HG03025 (cell line): ENCODE measurements around the gene CDK5RAP2.

Experiments
- ATAC-seq: cut with Tn5 transposase; IDR thresholded peaks from one replicate; pipeline ENCODE4 v1.9.1; 2021; ENCODE audit warnings: mild to moderate bottlenecking, moderate library complexity; ENCODE audit not compliant: unreplicated experiment, low FRiP score

CDK5RAP2 gene

DNA sequence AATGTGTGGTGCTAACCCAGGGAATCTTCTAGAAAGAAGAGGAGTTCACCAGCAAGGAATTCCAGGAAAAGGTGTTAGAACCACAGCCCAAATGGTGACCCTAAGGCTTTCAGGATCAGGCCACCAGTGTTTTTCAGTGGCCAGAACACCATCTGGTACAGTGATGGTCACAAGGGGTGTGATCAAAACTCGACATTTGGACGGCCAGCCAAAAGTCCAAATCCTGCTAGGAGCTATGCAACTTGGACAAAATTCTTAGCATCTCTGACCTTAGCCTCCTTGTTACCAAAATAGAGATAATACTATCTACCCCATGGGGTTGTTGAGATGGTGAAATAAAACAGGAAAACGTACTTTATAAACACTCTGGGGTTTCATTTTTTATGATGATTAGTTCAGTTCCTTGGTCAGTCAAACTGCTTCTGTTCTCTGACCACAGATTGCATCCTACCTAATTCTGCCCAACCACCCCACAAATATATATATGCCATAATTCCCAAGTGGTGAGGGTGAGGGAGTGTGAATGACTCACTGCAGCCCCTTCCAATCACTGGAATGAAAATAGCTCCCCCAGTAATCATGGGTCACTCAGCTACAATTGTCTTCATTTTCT lies 210.3 kb downstream of the CDK5RAP2 start:
- no peak for ATAC-seq

DNA sequence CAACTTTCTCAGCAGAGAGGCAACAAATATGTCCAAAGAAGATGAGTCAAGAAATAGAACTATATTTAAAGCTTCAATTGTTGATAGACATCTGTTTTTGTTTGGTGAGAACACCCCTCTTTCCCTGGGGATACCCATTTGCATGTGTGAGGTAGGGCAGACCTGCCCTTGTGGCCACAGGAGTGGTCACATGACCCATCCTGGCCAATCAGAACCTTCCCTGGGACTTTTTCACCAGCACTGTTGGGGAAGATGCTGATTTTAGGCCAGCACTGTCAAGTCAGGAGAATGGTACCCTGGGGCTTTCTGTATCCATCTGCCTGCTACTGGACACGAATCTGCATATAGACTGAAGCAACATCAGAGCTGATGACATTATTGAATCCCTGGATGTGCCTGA lies 211.2 kb downstream of the CDK5RAP2 start:
- no peak for ATAC-seq

GRCh38 chr9:120366644-120367019 lies 213.3 kb downstream of the CDK5RAP2 start:
- no peak for ATAC-seq

DNA sequence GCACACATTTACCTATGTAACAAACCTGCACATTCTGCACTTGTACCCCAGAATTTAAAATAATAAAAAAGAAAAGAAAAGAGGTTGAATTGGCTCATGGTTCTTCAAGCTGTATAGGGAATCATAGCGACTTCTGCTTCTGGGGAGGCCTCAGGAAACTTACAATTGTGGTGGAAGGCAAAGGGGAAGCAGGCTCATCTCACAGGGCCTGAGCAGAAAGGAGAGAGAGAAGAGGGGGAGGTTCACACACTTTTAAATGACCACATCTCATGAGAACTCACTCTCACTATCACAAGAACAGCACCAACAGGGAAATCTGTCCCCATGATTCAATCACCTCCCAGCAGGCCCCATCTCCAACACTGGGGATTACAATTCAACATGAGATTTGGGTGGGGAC lies 214.6 kb downstream of the CDK5RAP2 start:
- ATAC-seq, result no peak

- no peak for ATAC-seq
These were observed 216.3 kb downstream of the CDK5RAP2 start for GRCh38 chr9:120363697-120364096.

- no peak for ATAC-seq
These were observed 217.5 kb downstream of the CDK5RAP2 start for GRCh38 chr9:120362446-120362845.

GRCh38 chr9:120361551-120361950 lies 218.4 kb downstream of the CDK5RAP2 start:
- ATAC-seq, result no peak

- no peak for ATAC-seq
These were observed 219.5 kb downstream of the CDK5RAP2 start for GRCh38 chr9:120360510-120360909.

- no peak for ATAC-seq
These were observed 219.9 kb downstream of the CDK5RAP2 start for GRCh38 chr9:120360046-120360445.

- no peak for ATAC-seq
These were observed 221.1 kb downstream of the CDK5RAP2 start for GRCh38 chr9:120358877-120359276.

- ATAC-seq, result no peak
These were observed 226.5 kb downstream of the CDK5RAP2 start for GRCh38 chr9:120353506-120353905.

DNA sequence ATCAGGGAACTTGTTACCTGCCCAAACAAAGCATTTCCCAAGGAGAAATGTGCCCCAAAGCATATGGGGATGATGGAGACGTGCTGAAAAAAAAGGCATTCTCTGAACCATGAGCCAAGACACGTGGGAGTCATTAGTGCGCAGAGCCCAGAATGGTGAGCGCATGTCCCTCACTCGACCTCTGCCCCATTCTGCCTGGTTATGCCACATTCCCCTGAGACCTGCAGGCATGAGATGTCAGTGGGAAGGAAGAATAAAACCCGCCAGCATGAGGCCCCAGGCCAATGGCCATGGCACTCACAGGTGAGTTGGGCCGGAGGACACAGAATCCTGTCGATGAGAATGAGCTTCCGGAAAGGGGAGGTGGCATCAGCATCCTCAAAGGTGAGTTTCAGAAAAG lies 228.9 kb downstream of the CDK5RAP2 start:
- ATAC-seq, result no peak

DNA sequence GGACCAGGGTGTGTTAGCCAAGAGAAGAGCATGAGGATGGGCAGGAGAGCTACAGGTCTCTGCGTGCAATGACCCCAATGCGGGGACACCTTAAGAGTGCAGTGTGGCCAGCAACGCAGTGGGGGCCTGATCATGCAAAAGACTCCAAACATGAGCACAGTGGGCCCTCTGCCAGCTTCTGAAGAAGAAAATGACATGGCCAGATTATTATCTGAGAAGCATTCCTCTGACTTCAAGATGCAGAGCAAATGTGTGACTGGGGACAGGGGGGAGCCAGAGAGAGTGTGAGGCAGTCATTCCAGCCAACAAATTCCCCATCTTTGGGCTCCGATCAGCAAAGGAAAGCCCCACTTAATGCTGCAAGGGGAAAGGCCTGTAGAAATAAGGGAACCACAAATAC lies 229.4 kb downstream of the CDK5RAP2 start:
- no peak for ATAC-seq

DNA sequence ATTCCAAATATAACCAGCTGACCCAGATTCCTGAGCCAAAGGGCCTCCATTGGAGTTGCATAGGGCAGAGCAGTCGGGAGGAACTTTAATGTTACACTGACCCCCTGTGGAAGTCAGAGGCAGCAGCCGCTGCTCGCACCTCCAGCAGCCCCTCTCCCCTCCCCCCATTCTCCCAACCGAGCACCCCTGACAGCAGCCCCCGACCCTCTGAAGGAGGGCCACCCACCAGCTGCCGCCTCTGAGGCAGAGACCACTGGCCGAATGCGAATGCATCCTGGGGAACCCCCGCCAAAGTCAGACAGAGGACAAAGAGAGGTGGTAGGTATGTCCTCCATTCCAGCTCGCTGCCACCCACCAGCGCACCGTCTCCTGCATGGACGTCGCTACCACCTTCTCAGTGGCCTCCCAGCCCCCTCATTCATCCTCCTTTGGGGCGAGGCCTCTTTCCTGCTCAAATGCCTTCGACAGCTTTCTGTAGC lies 231.0 kb downstream of the CDK5RAP2 start:
- no peak for ATAC-seq

DNA sequence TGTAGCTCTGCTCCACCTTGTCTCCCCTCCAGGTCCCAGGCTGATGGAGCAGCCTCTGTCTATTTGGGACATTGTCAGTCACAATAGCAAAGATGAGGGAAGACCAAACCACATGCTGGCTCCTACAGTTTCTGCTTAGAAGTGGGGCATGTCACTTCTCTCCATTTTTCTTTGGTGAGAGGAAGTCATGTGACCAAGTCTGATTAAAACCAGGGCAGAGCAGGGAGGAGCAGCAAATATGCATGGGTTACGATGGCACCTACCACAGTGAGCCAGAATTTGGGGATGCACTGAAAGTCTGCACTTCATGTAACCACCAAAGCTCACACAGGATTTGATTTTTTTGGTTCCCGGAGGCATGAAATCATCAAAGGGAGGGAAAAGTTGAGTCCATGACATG lies 234.6 kb downstream of the CDK5RAP2 start:
- no peak for ATAC-seq

GRCh38 chr9:120344230-120344629 lies 235.7 kb downstream of the CDK5RAP2 start:
- ATAC-seq, result no peak

DNA sequence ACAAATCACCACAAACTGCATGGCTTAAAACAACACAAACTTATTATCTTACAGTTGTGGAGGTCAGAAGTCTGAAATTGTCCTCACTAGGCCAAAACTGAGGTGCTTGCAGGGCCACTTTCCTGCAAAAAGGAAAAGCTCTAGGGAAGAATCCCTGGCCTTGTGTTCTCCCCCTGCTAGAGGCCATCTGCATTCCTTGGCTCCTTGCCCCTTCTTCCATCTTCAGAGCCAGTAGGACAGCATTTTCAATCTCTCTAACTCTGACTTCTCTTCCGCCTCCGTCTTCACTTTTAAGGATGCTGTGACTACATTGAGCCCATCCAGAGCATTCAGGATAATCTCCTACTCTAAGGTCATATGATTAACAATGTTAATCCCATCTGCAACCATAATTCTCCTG lies 236.6 kb downstream of the CDK5RAP2 start:
- no peak for ATAC-seq
